DMS53 treated with DMSO at 0.1 percent for 48 hours (cell line): Measurements from ENCODE around the gene MKLN1.

Source experiments
- DNase-seq: peaks from one replicate; lab custom pipeline; 2025; ENCODE audit not compliant: unreplicated experiment; lab: John Stamatoyannopoulos, UW

The MKLN1 gene

DNA sequence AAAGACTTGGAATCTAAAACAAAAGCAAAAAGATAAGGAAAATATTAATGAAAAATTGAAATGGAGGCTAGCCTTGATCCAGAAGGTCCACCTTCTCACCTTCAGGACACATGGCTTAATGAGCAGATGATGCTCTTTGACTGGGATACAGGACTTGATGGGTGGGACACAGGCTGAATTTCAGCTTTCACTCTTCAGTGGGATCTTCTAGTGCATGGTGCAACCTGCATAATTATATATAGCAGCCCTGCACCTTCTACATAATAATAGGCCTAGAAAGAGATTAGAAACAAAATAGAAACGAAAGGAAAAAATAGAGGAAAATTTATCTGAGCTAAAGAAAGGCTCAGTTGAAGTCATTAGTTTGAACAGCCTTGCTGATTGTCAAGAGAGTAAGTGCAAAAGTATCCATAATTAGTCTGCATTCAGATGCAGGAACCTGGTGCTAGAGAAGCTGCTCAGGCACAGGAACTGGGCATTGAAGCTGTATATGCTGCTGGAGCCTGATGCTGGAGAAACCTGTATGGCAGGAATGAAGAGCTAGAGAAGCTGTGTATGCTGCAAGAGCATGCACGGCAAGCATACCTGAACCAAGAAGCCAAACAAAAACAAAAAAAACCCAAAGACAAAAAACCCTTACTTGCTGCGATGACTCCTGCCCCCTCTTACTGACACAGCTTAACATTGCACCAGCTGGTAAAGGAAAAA is 19.4 kb downstream of the MKLN1 start:
- DNase-seq, result peak; percentile 17

DNA sequence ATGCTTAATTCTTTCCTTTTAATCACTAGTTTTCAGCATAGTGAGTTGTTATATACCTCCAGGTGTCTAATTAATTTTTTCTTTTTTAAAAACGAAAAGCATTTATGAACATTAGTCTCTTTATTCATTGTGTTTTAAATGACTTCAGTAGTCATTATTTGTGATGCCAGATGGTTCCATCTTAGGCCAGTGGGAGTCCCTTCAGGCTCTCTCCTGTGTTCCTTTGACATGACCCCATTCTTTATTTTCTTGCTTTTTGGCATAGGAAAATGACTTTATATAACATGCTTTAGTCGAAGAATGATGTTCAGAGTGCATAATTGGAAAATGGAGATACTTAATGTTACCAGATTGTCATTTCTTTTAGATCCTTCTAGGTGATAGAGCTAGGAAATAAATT is 24.4 kb downstream of the MKLN1 start:
- no peak for DNase-seq

DNA sequence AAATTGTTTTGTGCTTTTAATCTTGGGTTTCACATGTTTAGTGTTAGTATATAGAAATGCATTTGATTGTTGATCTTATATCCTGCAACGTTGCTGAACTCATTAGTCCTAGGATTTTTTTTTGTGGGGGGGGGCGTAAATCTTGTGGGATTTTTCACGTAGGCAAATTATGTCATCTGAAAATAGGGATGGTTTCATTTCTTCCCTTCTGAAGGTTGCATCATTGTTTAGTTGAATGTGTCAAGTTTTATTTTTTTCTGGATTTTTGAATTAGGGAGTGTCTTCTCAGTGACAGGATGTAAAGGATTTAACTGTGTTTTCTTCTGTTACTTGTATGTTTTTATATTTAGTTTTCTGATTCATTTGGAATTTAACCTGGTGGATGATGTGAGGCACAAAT is 26.7 kb downstream of the MKLN1 start:
- DNase-seq, result no peak

DNA sequence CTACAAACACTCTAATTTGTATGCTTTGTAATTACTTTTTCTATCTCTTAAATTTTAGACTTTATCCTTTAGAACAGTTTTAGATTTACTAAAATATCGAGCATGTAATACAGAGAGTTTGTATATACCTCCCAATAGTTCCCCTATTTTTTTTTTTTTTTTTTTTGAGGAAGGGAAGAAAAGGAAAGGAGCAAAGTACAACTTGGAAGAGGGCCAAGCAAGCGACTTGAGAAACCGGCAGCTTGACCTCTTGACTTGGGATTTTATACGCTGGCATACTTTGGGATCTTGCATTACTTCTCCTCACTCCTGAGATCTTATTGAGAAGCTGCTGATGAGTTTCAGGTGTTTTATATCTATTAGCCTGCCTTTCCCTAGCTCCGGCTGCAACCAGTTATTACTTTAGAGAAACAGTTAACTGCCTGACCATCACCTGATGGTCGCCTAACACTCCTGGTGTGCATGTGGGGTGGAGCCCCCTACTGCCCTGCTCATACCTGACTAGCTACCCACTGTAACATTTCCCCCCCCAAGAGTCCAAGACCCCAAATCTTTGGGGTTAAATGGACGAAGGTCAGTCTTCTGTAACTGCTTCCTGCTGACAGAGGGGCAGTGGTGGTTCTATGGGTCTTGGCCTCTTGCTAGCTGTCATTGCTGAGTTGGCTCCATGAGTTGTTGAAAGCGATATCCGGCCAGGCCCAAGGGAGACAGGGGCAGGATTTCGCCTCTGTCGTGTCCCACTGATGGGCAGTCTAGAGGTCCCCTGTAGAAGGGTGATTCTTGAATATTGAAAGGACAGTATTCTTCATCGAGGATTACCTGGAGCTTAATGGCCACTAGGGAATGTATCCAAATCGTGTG is 28.5 kb downstream of the MKLN1 start:
- no peak for DNase-seq

DNA sequence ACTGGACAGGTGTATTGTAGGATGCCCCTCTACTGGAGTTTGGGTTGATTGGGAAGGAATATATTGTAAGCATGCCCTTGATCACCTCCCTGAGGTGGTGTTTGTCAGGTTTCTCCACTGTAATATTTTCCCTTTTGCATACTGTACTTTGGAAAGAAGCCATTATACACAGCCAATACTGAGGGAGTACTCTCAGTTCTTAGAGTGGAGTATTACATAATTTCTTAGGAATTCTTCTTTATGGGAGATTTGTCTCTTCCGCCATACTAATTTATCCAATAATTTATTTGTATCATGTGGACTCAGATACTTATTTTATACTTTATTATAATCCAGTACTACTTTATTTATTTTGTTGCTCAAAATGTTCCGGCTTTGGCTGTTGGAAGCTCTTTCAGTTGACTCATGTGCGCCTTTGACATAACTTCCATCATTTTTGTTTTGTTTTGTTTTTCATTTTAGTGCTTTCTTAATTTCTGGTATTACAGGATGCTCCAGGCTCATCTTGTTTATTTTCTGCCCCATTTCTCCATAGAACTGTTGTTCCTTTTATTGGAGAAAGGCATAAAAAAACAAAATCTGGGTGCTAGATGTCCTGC is 29.7 kb downstream of the MKLN1 start:
- no peak for DNase-seq

DNA sequence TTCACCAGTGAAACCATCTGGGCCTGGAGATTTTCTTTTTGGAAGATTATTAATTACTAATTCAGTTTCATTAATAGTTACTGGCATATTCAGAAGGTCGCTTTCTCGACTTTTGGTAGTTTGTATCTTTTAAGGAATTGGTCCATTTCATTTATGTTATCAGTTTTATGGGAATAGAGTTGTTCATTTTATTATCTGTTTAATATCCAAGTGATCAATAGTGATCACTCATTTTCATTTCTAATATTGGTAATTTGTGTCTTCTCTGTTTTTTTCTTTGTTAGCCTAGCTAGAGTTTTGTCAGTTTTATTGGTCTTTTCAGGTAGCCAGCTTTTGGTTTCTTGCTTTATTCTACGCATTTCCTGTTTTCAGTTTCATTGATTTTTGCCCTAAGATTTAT is 31.0 kb downstream of the MKLN1 start:
- no peak for DNase-seq

DNA sequence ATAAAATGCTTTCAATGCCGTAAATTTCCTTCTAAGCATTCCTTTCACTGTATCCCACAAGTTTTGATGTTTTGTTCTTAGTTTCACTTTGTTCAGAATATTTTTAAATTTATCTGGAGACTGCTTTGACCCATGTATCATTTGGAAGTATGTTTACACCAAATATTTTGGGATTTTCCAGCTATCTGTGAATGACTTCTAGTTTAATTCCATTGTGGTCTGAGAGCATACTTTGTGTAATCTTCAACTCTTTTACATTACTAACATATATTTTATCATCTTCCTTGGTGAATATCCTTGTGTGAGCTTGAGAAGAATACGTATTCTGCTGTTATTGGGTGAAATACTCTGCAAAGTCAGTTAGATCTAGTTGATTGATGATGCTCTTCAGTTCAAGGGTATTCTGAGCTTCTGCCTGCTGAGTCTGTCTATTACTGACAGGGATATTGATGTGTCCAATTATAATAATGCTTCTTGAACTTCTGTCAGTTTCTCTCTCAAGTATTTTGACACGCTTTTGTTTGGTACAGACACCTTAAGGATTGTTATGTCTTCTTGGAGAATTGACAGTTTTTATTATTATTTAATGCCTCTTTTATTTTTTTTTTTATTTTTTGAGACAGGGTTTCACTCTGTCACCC is 31.6 kb downstream of the MKLN1 start:
- no peak for DNase-seq

DNA sequence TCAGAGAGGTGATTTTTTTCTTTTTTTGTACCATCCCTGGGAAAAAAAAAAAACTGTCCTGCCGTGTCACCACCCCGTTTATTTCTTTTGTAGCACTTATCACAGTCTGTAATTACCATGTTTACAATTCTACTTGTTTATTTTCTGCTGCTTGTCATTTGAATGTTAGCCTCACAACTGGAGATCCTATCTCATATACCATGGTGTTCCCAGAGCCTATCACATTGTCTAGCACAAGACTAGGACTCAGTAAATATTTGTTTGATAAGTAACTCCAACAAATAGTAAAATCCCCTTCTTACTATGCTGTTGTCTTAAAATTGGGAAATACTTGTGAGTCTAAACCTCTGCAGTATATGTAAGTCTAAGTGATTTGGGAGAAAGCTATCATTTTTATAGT is 36.0 kb downstream of the MKLN1 start:
- DNase-seq, result no peak

DNA sequence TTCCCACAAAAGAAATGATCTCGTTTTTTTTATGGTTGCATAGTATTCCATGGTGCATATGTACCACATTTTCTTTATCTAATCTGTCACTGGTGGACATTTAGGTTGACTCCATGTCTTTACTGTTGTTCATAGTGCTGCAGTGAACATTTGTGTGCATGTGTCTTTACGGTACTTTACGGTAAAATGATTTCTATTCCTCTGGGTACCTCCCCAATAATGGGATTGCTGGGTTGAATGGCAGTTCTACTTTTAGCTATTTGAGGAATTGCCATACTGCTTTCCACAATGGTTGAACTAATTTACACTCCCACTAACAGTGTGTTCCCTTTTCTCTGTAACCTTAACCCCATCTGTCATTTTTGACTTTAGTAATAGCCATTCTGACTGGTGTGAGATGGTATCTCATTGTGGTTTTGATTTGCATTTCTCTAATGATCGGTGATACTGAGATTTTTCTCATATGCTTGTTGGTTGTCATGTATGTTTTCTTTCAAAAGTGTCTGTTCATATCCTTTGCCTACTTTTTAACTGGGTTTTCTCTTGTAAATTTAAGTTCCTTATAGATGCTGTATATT is 37.2 kb downstream of the MKLN1 start:
- no peak for DNase-seq

DNA sequence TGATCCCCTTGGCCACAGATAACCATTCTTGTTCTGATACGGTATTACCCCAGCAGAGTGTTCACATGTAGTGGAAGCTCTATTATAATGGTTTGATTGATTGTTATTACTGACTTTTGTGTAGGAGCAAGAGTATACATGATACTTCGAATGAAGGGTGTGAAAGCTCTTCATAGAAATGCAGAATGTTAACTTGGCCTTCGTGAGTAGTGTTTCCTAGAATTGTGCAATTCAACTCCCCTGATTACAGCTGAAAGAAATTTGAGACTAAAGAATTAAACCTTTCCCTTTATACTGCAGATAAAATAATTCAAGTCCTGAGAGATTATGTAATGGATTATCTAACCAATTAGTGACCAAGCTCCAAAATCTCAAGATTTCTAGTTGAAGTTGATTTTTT is 38.2 kb downstream of the MKLN1 start:
- no peak for DNase-seq

DNA sequence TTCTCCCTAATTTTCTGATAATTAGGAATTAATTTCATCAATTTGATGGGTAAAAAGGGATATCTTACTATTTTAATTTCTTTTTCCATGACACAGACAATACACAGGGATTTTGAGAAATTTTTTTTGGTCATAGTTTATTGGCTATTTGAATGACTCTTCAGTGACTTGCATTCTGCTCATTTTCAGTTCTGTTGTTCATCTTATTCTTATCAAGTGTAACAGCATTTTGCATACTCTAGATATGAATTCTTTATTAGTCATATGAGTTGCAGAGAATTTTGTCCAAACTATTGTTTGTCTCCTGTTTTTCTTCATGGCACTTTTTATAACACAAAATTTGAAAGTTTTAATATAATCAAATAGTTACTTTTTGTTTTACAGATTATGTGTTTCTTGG is 41.7 kb downstream of the MKLN1 start:
- no peak for DNase-seq

DNA sequence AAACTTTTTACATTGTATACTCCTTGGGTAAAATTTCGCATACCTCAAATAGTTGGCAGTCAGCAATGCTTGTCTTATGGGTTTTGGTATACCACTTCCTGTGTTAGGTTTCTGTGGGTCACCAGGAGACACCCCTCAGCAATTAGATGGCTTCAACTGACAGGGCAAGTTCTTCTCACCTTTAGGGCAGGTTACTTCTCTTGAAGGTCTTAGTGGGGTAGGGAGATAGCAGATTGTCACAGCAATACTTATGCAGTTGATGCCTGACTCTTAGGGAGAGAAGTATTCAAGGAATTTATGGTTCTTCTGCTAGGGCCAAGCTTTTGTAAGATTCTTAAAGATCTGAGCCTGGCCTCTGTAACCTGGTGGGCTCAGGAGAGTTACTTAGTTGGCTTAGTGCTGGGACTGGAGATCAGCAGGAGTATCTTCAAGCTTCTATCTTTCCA is 42.9 kb downstream of the MKLN1 start:
- no peak for DNase-seq

DNA sequence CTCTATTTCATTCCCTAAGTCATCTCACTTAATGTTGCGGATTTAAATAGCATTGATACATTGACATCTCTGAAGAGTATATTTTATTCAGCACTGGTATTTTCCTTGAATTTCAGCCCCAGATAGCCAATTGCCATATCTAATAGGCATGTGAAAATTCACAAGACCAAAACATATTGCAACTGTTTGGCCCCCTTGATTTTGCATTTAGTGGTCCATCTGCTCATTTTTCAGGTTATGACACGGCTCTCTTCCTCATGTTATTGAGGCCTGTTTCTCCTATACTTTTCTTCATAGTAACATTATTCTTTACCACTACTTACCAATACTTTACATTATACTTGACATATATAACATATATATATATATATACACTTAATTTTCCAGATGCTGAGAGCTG is 43.7 kb downstream of the MKLN1 start:
- no peak for DNase-seq

DNA sequence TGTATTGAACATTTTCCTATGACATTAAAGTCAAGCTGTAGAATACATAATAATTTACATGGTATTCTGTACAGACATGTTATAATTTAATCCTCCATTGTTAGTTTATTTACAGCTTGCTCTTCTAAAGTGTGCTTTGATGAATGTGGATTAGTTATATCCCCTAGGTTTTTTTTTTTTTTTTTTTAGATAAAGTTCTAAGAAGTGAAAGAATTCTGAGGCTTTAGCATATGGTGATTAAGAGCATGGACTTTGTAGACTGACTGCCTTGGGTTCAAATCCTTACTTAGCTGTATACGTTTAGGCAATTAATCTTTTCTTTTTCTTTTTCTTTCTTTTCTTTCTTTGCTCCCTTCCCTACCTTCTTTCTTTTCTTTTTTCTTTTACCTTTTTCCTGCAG is 44.9 kb downstream of the MKLN1 start:
- no peak for DNase-seq

DNA sequence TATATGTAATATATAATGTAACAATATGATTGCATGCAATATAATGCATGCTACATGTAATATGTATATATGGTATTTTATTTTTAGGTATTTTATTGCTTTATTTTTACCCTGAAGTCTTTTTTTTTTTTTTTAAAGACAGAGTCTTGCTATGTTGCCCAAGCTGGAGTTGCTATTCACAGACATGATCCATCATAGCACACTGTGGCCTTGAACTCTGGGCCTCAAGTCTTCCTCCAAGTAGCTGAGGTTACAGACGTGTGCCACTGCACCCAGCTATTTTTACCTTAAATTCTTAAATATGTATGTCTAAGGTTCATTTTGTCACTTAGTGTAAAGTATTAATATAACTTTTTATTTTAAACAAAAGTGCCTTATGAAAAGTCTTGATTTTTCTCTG is 47.1 kb downstream of the MKLN1 start:
- no peak for DNase-seq

DNA sequence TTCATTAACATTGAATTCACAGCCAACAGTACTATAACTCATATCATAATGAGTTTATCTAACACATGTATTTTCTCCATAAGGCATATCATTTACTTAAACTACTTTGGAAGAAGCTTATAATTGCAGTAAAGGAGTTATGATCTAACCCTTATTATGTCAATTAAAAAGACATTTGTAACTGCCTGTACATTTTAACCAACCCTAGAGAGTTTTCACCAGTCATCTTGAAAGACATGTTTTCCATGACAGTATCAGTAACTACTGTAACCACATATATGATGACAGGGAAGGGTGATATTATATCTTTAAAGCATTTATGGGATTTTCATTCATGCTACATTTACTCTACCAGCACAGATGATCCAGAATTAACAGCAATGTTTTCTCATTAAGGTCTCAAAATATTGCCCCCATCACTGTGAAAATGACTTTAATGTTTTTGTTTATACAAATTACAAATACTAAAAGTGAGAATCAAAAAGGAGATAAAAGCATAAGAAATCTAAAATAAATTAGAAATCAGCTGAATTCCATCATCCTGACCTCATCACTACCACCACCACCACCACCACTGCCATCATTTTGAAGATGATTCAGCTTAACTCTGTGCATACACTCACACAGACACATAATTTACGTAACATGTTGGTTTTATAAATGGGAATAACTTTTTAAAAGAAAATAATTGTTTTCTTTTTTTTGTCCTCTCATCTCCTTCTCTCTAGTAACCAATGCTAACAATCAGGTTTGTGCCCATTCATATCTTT is 53.6 kb downstream of the MKLN1 start:
- DNase-seq, result no peak

DNA sequence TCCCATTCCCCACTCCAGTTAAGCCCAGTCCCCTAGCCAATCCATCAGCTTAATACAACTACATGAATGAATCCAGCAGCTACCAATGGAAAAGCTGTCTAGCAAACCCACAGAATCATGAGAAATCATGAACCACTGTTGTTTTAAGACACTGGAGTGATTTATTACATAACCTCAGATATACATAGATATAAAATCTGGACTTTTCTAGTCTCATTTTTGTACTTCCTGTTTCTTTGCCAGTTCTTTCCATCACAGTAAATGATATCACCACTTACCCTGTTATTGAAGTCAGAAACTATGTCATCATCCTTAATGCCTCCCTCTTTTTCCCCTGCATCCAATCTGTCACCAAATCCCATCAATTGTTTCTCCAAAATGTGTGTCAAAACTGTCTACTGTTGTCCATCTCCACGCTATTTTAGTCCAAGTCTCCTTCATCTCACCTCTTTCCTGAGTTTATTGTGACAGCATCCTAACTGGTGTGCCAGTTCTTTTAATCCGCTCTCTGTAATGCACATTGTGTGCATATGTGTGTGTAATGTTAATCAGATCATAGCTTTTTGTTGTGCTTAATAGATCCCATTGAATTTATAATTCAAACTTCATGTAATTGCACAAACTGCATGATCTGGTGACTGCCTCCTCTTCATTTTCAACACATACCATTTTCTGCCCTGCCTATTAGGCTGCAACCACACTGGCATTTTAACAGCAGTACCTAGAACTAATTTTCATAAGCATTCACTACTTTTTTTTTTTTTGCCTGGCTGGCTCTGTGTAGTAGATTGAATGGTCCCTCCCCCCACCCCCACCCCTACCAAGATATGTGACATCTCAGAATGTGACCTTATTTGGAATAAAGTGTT is 56.0 kb downstream of the MKLN1 start:
- DNase-seq, result no peak

DNA sequence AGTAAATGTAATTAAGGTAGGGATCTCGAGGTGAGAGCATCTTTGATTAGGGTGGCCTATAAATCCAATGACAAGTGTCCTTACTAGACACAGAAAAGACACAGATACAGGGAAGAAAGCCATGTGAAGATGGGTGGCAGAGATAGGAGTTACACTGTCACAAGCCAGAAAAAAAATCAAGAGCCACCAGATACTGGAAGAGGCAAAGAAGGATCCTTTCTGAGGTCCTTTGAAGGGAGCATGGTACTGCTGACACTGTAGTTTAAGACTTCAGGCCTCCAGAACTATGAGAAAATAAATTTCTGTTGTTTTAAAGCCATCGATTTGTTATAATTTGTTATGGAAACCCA is 56.6 kb downstream of the MKLN1 start:
- DNase-seq, result no peak

DNA sequence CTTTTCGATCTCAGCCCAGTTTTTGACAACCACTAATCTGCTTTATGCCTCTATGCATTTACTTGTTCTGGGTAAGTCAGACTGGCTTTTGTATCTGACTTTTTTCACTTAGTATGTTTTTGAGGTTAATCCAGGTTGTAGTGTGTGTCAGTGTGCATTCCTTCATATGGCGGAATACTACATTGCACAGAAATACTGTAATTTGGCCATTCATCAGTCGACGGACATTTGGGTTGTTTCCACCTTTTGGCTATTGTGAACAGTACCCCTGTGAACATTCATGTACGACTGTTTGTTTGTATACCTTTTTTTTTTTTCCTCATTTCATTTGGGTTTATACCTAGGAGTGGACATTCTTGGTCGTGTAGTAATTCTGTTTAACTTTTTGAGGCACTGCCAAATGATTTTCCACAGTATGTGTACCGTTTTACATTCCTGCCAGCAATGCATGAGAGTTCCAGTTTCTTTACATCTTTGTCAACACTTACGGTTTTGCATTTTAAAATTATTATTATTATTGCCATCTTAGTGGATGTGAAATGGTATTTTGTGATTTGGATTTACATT is 57.4 kb downstream of the MKLN1 start:
- no peak for DNase-seq
